HG03520 (cell line): ENCODE results near the gene XXYLT1.
A peak's percentile ranks its signal among the peaks of the same experiment; 100 is the strongest.
"Not testable (repeated sequence)": the region's sequence is repeated elsewhere in the genome, so short reads cannot be mapped to it uniquely, and the experiment has no call there.

Experiments
- ATAC-seq: cut with Tn5 transposase; IDR thresholded peaks from one replicate; pipeline ENCODE4 v1.9.1; 2021; ENCODE audit warnings: mild to moderate bottlenecking, moderate library complexity; ENCODE audit not compliant: unreplicated experiment

Gene XXYLT1, protein sequence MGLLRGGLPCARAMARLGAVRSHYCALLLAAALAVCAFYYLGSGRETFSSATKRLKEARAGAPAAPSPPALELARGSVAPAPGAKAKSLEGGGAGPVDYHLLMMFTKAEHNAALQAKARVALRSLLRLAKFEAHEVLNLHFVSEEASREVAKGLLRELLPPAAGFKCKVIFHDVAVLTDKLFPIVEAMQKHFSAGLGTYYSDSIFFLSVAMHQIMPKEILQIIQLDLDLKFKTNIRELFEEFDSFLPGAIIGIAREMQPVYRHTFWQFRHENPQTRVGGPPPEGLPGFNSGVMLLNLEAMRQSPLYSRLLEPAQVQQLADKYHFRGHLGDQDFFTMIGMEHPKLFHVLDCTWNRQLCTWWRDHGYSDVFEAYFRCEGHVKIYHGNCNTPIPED

DNA sequence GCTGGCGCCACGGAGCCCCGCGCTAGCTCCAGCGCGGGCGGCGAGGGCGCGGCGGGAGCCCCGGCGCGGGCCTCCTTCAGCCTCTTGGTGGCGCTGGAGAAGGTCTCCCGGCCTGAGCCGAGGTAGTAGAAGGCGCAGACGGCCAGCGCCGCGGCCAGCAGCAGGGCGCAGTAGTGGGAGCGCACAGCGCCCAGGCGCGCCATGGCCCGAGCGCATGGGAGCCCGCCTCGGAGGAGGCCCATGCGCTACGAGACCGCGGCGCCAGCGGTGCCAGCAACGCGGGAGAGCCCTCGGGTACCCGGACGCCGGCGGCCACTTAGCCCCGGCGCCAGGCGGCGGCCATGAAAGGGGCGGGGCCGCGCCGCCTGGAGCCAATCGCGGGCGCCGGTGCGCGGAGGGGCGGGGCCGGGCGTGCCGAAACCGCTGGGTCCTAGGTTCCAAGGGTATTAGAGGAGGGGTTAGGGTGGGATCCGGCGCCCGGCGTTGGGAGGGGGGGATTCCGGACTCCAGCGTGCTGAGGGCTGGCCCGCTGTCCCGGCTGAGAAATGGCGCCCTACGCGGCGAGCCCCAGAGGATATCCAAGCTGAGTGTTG lies at the start of gene XXYLT1:
Gene XXYLT1, minus strand, starts transcription at position 343 of the 593 bp plus-strand sequence. Its CDS starts 101 bp downstream, at position 242.
- peak; percentile 71 for ATAC-seq

- no peak for ATAC-seq
Measured at GRCh38 chr3:195319060-195319459, 48.1 kb upstream of the XXYLT1 start.

DNA sequence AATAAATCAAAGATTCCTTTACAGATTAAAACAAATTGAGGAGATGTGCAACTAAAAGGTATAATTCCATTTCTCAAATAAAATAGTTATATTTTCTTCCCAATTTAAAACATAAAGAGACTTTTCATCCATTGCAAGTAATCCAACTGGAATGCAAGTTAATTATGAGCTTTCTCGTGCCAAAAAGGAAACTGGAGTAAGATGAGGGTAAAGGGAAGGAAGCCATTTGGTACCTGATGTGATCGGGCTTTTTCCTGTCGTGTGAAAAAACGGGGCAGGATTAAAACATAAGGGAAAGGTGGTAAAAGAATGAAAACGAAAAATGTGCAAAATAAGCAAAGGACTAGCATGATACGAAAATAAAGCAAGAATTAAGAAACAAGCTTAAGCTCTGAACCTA lies 41.8 kb upstream of the XXYLT1 start:
- no peak for ATAC-seq

- no peak for ATAC-seq
Measured at GRCh38 chr3:195307711-195308110, 36.8 kb upstream of the XXYLT1 start.

DNA sequence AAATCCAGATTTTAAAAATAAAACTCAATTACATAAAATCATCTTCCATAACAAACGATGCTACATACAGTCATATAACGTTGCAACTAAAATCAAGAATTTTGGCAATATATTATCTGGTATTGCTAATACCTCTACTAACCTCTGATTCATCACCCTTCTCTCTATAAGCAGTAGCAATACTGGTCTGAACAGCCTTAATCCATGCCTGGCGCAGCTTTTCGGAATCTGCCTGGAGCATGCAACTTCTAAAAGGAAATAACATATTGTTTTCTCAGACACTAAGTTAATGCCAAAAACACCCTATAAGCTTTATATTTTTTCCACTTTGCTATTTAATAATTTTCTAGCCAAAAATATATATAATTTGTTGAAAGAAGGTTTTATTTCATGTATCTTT lies 35.4 kb upstream of the XXYLT1 start:
- no peak for ATAC-seq

- no peak for ATAC-seq
Measured at GRCh38 chr3:195302431-195302830, 31.5 kb upstream of the XXYLT1 start.

DNA sequence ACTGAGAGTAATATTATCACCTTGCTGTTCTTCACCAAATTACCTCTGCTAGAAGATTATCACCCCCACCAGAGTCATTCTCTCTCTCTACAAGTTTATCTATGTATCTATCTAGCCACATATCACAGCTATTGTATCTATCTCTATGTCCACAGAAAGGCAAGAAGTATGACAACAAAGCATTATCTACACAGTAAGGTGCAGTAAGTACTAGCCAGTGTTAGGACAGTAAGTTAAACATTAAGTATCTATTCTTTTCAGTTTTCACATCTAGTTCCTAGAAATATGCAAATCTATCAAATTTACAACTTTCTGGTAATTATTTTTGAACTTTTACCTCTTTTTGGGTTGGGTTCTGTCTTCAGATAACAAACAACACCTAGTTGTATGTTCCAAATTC lies 26.5 kb upstream of the XXYLT1 start:
- ATAC-seq: no peak

DNA sequence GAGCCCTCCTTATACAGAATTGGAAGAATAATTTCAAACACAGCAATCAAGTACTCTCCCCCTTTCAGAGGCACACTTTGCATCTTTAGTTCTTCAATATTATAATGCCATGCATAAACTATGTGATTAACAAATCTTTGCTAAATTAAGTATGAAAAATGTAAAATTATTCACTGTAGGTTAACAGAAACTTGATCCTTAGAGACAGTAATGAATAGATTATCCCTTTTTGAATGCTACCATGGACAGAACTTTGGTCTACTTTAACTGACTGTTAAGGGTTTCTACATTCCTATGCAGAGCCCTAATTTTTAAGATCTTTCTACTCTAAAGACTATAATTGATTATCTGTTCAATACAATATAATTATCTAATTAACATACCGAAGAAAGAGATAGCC lies 25.7 kb upstream of the XXYLT1 start:
- no peak for ATAC-seq

DNA sequence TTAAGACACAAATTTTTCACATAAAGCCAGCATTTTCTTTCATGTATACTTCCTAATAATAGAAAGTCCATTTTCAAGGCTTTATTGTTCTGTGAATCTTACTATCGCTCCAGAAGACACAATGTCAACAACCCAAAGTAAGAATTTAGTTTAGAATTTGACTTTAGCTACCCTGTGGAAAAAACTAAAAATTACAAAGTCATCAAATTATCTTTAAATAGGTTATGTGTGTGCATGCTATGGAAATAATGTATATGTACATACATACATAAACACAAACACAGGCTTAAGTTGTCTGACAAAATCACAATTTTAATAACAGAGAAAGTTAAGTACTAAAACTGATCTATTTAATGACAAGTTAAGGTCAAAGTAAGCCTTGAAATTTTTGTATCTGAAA lies 20.2 kb upstream of the XXYLT1 start:
- ATAC-seq: no peak

- not testable (repeated sequence) for ATAC-seq
Measured at GRCh38 chr3:195290643-195291042, 19.7 kb upstream of the XXYLT1 start.

- no peak for ATAC-seq
Measured at GRCh38 chr3:195286115-195286872, 15.3 kb upstream of the XXYLT1 start.

DNA sequence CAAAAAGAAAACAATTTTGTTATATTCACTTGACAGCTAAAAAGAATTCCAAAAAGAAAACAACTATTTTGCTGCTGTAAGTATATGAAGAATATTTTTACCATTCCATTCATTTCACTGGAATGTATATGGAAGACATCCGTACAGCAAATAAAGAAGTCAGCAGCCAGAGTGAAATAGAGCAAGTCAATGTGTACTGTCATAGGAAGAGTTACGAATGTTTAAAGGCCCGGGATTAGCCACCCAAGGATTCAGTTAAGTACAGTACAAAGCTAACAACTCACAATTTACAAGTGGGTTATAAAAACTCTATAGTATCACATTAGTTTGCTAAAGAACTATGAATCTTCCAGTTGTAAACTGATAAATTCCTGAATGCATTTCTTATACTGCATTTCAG lies 14.4 kb upstream of the XXYLT1 start:
- no peak for ATAC-seq

- ATAC-seq: no peak
Measured at GRCh38 chr3:195284842-195285241, 13.9 kb upstream of the XXYLT1 start.

- ATAC-seq: no peak
Measured at GRCh38 chr3:195282961-195283360, 12.0 kb upstream of the XXYLT1 start.

DNA sequence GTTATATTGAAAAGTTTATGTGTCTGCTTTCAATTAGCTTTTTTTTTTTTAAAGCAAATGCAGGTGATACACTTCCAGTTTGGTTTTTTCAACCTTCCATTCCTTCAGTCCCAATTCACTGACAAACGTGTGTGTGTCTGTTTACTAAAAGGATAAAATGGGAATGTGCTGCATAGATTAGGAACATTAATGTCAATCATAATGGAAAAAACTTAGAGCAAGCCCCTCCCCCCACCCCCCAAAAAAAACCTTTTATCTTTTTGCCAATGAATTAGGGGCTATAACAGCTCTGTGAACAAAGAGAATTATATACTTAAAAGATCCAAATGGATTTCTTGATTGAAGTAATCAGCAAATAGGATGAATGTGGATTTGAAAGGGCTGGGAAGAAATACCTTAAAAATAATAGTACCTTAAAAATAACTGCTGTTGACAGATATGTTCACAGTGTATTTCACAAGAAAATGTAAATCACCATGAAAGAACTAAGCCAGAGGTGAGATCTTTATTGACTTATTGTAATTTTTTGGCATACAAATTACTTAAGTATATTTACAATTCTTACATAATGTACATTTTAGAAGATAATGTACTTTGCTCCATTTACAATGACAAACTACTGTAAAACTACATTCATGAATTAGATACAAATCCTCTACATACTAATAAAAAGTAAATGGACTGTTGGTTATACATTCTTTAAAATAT lies 3.5 kb upstream of the XXYLT1 start:
- no peak for ATAC-seq

- peak; percentile 55 for ATAC-seq
Measured at GRCh38 chr3:195271410-195272243, 668 bp upstream of the XXYLT1 start.

- peak; percentile 10 for ATAC-seq
Measured at GRCh38 chr3:195270079-195270816, 711 bp downstream of the XXYLT1 start.

DNA sequence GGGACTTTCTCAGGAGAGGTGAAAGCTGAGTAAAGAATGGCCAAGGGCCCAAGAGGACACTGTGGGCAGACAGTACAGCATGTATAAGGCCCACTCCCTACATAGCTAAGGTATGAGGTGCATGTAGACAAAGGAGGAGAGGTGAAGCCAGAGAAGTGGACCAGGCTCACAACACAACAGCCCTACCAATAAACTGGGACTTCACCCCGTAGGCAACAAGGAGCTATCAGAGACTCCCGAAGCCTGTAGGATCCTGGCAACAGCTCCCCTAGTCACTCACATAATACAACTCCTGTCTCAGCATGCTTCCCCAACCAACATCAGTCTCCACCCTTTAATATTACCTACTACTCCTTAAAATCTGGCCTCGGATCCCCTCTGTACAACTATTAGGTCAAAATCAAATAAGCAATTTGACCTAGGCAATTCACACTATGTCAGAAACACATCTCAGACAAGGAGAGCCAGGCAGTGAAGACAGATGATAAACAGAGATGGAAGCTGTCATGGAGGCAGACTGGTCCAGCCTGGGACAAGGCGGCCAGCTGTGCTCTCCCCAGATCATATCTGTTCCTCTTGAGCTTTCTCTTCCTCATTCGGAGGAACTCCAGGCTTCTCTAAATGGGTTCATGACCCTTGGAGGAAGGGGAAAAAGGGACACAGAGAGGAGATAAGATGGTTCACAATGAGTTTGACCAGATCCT lies 1.4 kb downstream of the XXYLT1 start:
- ATAC-seq: no peak
